ENCODE measurements around the gene RPL36AL.

The RPL36AL gene

DNA sequence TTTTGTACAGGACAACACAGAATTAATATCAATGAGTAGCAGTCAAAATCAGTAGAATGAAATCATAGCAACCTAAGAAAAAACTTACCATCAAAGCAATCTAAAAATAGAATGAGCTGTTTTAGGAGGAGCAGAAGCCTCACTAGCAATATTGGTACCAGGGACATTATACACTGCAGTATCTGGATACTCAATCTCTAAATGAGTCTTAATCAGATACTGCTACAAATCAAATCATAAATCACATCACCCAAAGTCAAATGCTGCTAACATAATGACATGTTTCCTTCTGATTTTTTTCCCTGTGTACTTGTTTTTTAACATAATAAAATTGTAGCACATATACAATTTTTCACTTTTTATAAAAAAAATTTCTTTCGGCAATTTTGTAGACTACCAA, 42.3 kb downstream of the RPL36AL start:
- DNase-seq = no peak

DNA sequence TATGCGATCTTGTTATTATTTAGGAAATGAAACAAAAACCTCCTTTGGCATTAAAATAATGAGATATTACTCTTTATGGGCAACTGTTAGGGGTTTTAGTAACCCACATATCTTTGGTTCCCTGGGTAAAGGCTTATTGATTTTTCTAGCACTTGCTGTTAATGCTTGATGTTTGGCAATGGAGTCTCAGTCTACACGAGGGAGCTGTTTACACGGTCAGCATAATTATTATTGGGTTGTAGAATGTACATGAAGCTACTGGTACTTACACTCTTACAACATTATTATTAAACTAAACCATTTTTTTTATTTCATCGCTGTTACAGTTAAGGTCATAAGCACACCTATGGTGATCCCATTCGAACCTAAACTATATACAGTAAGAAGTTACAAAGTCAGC, 46.4 kb downstream of the RPL36AL start:
- no peak for DNase-seq

GRCh38 chr14:49569281-49569680, 51.1 kb downstream of the RPL36AL start:
- no peak for DNase-seq

All from SW 1271 (cell line).